Measurements from ENCODE around the gene CEACAM19. TPM values are rescaled to one million over a fixed set of nuclear protein-coding genes. Genes with fewer than 3 reads are reported as not detected.

The CEACAM19 gene
- total RNA-seq, 2 experiments from 2014 or later: 0.63 to 1.3 TPM

DNA sequence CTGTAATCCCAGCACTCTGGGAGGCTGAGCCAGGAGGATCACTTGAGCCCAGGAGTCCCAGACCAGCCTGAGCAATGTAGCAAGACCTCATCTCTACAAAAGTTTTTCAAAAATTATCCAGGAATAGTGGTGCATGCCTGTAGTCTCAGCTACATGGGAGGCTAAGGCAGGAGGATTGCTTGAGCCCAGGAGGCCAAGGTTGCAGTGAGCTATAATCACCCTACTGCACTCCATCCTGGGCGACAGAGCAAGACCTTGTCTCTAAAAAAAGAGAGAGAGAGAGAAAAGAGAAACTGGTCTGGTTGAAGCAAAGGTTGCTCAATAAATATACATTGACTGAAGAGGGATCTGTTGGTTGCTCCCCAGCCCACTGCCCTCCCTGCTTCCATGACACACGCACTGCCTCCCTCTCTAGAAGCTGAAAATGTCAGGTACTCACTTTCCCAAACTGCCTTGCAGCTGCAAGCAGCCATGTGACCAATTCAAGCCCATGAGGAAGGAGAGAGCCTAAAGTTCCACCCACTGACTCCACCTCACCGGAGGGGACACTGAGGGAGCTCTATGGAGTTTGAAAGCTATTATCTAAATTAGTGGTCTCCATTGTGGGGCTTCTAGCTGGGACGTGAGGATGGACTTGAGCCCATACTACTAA, 41.7 kb downstream of the CEACAM19 start:
- no peak overlapping the region for H3K27ac Mint-ChIP-seq
- ATAC-seq: no peak
- no peak overlapping the region for H3K4me3 Mint-ChIP-seq
- no peaks in the 10 kb centered on the region for H3K36me3 Mint-ChIP-seq (ENCODE audit: low read depth)
- ChIA-PET CTCF (interaction anchor here (1.1 to 4.0 kb wide), 4 partner anchors 10 to 71 kb away, joined by 6 to 38 read pairs (median 8); no protein-coding TSS in a partner anchor), POLR2A (interaction anchor here (0.5 to 1.3 kb wide), 3 partner anchors 21 to 40 kb away, joined by 3 read pairs; no protein-coding TSS in a partner anchor)
- TF ChIP-seq, protein P1, sequence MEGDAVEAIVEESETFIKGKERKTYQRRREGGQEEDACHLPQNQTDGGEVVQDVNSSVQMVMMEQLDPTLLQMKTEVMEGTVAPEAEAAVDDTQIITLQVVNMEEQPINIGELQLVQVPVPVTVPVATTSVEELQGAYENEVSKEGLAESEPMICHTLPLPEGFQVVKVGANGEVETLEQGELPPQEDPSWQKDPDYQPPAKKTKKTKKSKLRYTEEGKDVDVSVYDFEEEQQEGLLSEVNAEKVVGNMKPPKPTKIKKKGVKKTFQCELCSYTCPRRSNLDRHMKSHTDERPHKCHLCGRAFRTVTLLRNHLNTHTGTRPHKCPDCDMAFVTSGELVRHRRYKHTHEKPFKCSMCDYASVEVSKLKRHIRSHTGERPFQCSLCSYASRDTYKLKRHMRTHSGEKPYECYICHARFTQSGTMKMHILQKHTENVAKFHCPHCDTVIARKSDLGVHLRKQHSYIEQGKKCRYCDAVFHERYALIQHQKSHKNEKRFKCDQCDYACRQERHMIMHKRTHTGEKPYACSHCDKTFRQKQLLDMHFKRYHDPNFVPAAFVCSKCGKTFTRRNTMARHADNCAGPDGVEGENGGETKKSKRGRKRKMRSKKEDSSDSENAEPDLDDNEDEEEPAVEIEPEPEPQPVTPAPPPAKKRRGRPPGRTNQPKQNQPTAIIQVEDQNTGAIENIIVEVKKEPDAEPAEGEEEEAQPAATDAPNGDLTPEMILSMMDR (IDR thresholded peaks at IDR 0.05): no peak
- H3K27me3 Mint-ChIP-seq: no peaks in the 10 kb centered on the region
- H3K9me3 Mint-ChIP-seq: peaks cover 17% of the 10 kb centered on the region
- peaks cover 5% of the 10 kb centered on the region for H3K4me1 Mint-ChIP-seq (ENCODE audit: low read depth)
- DNase-seq: no peak
- intact Hi-C loops (cut with micrococcal nuclease): no loop called here

DNA sequence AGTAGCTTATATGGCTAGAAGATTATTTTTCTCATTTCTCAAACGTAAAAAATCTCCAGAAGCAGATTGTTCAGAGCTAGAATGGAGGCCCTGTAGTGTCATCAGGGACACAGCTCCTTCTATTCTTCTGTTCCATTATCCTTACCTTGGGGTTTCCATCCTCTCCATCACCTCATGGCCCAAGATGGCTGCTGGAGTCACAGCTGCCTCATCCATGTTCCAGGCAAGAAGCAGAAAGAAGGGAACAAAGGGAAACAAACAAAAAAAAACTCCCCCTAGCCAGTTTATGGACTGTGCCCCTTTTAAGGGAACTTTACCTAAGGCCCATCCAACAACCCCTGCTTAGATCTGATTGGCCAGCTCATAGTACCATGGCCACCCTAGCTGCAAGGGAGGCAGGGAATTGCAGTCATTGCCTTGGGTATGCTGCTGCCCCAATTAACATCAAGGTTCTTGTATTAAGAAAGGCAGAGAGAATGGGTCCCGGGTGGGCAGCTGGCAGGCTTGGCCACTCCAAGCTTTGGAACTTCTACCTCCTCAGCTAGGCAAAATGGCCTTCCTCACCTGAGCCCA, 43.4 kb downstream of the CEACAM19 start:
- TF ChIP-seq, protein P1 (IDR thresholded peaks at IDR 0.05): no peak
- ATAC-seq (no peak), DNase-seq (no peak)
- Mint-ChIP-seq H3K4me3 (no peak overlapping the region), H3K27me3 (no peaks in the 10 kb centered on the region), H3K9me3 (peaks cover 17% of the 10 kb centered on the region), H3K36me3 (ENCODE audit: low read depth) (no peaks in the 10 kb centered on the region), H3K4me1 (ENCODE audit: low read depth) (peaks cover 5% of the 10 kb centered on the region), H3K27ac (no peak overlapping the region)
- intact Hi-C loops (cut with micrococcal nuclease): no loop called here
- ChIA-PET POLR2A (interaction anchor here (0.5 kb wide), 1 partner anchor 26 kb away, joined by 3 read pairs; no protein-coding TSS in a partner anchor), CTCF (interaction anchor here (1.0 to 4.0 kb wide), 6 partner anchors 9 to 70 kb away, joined by 4 to 38 read pairs (median 5); no protein-coding TSS in a partner anchor)

DNA sequence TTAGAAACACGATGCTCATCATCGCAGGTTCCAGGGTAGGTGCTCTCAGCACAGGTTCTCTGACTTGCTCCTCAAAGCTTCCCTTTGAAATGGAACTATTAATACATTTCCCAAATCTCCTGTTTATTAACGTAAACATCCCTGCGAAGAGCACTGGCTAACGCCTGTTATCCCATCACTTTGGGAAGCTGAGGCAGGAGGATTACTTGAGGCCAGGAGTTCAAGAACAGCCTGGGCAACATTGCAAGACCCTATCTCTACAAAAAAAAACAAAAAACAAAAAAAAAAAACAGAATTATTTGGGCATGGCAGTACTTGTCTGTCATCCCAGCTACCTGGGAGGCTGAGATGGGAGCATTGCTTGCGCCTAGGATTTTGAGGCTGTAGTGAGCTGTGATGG, 46.3 kb downstream of the CEACAM19 start:
- ATAC-seq (no peak), DNase-seq (no peak)
- TF ChIP-seq, protein P1 (IDR thresholded peaks at IDR 0.05): no peak
- Mint-ChIP-seq H3K4me3 (no peak overlapping the region), H3K9me3 (peaks cover 17% of the 10 kb centered on the region), H3K27ac (no peak overlapping the region), H3K27me3 (no peaks in the 10 kb centered on the region), H3K4me1 (ENCODE audit: low read depth) (peaks cover 15% of the 10 kb centered on the region), H3K36me3 (ENCODE audit: low read depth) (no peaks in the 10 kb centered on the region)
- ChIA-PET CTCF (interaction anchor here (0.6 kb wide), 1 partner anchor 9 kb away, joined by 3 read pairs; no protein-coding TSS in a partner anchor), POLR2A (no interaction called here)
- intact Hi-C loops (cut with micrococcal nuclease): no loop called here

DNA sequence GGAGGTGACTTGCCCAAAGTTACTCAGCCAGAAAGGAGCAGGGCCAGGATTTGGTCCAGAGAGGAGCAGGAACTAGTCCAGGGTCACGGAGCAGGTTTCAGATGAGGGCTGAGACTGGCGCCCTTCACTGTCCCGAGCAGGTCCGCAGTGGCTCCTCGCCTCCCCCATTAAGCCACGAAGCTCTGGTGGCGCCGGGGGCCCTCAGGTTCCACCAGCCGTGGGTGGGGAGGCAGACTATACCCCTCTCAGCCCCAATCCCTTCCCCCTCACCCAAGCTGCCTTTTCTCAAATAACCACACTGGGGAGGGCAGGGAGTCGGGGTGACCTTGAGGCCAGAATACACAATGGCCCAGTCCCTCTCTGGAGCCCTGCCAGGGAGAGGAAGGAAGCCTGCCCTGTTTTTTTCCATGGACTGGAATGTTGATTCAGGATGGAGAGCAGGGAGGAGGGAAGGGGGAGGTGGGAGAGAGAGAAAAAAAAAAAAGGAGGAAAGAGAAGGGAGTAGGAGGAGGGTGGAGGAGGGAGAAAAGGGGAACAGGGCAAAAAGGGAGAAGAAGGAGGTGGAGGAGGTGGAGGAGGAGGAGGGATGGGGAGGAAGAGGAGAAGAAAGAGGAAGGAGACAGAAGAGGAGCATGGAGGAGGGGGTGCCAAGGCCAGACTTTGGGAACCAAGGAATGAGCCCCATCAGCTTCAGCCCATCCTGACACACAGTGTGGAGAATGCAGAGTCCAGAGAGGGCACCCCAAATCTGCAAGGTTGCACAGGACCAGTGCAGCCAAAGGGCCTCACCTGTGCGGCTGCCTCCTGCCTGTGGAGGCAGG, 47.4 kb downstream of the CEACAM19 start:
- CTCF ChIA-PET: interaction anchor here (15.3 kb wide), 1 partner anchor 50 kb away, joined by 474 read pairs; no protein-coding TSS in a partner anchor
- peaks cover 23% of the 10 kb centered on the region for H3K4me1 Mint-ChIP-seq (ENCODE audit: low read depth)
- peaks cover 17% of the 10 kb centered on the region for H3K9me3 Mint-ChIP-seq
- intact Hi-C loops (cut with micrococcal nuclease): no loop called here
- H3K27ac Mint-ChIP-seq: no peak overlapping the region
- H3K4me3 Mint-ChIP-seq: no peak overlapping the region
- no peaks in the 10 kb centered on the region for H3K27me3 Mint-ChIP-seq
- TF ChIP-seq, protein P1 (IDR thresholded peaks at IDR 0.05): no peak
- POLR2A ChIA-PET: interaction anchor here (0.6 kb wide), 1 partner anchor 211 kb away, joined by 3 read pairs; no protein-coding TSS in a partner anchor
- ATAC-seq (no peak), DNase-seq (no peak)
- no peaks in the 10 kb centered on the region for H3K36me3 Mint-ChIP-seq (ENCODE audit: low read depth)
